PFSK-1 (cell line): Measurements from ENCODE around the gene SELENOF.

ENCODE experiments used
- FOXP2 ChIP-seq: optimal IDR thresholded peaks from 2 replicates; pipeline ENCODE3; 2011; ENCODE audit warnings: borderline replicate concordance, control low read depth, inconsistent platforms; ENCODE audit not compliant: insufficient read depth; ENCODE audit errors: extremely low read length, extremely low read depth
- POLR2AphosphoS5 ChIP-seq: IDR thresholded peaks from 2 replicates; pipeline ENCODE4 v1.6.1; 2012; ENCODE audit warnings: low read depth, mild to moderate bottlenecking, control low read depth, low read length, moderate library complexity
- SIN3A ChIP-seq: IDR thresholded peaks from 2 replicates; pipeline ENCODE4 v1.6.1; 2012; ENCODE audit warnings: mild to moderate bottlenecking, low read length, moderate library complexity, borderline replicate concordance; ENCODE audit not compliant: insufficient read depth
- TAF1 ChIP-seq: IDR thresholded peaks from 2 replicates; pipeline ENCODE4 v1.6.1; 2012; ENCODE audit warnings: low read length, control low read depth, borderline replicate concordance; ENCODE audit not compliant: insufficient read depth
- TF ChIP-seq, protein P1 (sequence below), 2 experiments: IDR thresholded peaks; 2 replicates each; pipeline versions ENCODE4 v1.6.1 to v1.8.0; 2011 to 2012; ENCODE audit warnings: low read depth in 2 of 2, low read length in 2 of 2, control low read depth in 1 of 2, inconsistent platforms in 1 of 2, mild to moderate bottlenecking in 1 of 2, moderate library complexity in 1 of 2; ENCODE audit not compliant: insufficient read depth in 1 of 2

Gene SELENOF

DNA sequence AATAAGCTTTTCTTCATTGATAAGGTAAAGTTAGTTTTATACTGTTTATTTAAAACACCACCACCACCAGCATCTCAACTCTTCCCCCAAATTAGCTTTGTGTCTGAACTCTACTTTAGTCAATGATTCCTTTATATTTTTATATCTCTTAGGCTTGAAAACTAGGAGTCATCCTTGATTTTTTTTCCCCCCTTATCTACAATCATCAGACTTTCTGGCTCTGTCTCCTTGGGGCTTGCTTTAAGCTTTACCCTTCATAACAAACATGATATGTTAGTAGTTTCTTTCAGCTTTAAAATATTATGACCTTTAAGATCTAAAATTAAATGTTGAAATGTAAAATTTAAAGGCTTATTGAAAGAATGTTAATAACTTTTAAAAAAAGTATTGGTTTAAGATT is 28.8 kb upstream of the SELENOF start:
- TF ChIP-seq, protein P1, sequence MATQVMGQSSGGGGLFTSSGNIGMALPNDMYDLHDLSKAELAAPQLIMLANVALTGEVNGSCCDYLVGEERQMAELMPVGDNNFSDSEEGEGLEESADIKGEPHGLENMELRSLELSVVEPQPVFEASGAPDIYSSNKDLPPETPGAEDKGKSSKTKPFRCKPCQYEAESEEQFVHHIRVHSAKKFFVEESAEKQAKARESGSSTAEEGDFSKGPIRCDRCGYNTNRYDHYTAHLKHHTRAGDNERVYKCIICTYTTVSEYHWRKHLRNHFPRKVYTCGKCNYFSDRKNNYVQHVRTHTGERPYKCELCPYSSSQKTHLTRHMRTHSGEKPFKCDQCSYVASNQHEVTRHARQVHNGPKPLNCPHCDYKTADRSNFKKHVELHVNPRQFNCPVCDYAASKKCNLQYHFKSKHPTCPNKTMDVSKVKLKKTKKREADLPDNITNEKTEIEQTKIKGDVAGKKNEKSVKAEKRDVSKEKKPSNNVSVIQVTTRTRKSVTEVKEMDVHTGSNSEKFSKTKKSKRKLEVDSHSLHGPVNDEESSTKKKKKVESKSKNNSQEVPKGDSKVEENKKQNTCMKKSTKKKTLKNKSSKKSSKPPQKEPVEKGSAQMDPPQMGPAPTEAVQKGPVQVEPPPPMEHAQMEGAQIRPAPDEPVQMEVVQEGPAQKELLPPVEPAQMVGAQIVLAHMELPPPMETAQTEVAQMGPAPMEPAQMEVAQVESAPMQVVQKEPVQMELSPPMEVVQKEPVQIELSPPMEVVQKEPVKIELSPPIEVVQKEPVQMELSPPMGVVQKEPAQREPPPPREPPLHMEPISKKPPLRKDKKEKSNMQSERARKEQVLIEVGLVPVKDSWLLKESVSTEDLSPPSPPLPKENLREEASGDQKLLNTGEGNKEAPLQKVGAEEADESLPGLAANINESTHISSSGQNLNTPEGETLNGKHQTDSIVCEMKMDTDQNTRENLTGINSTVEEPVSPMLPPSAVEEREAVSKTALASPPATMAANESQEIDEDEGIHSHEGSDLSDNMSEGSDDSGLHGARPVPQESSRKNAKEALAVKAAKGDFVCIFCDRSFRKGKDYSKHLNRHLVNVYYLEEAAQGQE (IDR thresholded peaks at IDR 0.05; ENCODE audit: insufficient read depth in 1 of 2, low read depth in 2 of 2, low read length in 2 of 2) = no peak
- TF ChIP-seq FOXP2 = no peak
- TF ChIP-seq TAF1 = no peak
- TF ChIP-seq SIN3A = no peak
- TF ChIP-seq POLR2AphosphoS5 = no peak

DNA sequence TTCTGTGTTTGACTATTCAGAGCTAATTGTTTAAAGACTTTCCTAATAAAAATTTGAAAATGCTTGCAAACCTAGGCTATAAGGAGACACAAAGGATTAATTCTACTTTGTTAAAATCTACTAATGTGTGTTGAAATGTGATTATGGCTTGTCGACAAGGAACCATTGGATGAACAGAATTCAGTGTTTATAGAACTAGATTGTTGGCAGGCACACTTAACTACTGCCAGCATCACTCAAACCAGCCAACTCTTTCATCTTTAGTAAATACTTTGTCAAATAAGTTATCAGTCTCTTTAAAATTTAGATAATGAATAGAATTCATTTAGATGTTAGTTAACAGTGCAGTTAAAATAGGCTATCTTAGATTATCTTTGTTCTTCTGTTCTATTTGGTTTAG is 28.1 kb upstream of the SELENOF start:
- TF ChIP-seq POLR2AphosphoS5 (no peak), FOXP2 (no peak), TAF1 (no peak)
- TF ChIP-seq, protein P1 (IDR thresholded peaks at IDR 0.05; ENCODE audit: insufficient read depth in 1 of 2, low read depth in 2 of 2, low read length in 2 of 2) = no peak

DNA sequence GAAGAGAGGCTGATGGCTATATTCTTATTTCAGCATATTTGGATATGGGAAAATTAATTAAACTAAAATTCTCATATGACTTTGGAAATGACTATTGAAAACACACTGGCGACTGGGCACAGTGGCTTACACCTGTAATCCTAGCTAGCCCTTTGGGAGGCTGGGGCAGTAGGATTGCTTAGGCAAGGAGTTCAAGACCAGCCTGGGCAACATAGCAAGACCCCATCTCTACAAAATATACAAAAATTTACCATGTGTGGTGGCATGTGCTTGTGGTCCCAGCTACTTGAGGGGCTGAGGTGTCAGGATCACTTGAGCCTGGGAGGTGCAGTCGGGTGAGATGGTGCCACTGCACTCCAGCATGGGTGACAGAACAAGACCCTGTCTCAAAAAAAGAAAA is 26.7 kb upstream of the SELENOF start:
- TF ChIP-seq, protein P1 (IDR thresholded peaks at IDR 0.05; ENCODE audit: insufficient read depth in 1 of 2, low read depth in 2 of 2, low read length in 2 of 2) = no peak
- no peak for TF ChIP-seq FOXP2
- TF ChIP-seq POLR2AphosphoS5 = no peak
- TF ChIP-seq SIN3A = no peak
- no peak for TF ChIP-seq TAF1

DNA sequence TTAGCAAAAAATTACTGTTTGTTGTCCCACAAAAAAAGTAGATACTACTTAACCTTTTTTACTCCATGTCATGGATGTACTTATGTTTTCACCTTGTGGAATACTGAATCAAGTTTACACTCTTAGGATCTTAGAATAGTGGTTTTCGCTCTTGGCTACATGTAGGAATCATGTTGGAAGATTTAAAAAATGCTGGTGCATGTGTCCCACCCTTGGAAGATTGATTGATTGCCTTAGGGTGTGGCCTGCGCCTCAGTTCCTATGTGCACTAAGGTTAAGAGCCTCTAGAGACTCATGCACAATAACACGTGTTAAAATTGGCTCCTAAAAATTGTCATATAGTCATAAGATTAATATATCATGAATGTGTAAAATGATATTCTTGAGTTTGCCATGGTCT is 25.5 kb upstream of the SELENOF start:
- TF ChIP-seq FOXP2 (no peak), POLR2AphosphoS5 (no peak), TAF1 (no peak), SIN3A (no peak)
- TF ChIP-seq, protein P1 (IDR thresholded peaks at IDR 0.05; ENCODE audit: insufficient read depth in 1 of 2, low read depth in 2 of 2, low read length in 2 of 2) = no peak

DNA sequence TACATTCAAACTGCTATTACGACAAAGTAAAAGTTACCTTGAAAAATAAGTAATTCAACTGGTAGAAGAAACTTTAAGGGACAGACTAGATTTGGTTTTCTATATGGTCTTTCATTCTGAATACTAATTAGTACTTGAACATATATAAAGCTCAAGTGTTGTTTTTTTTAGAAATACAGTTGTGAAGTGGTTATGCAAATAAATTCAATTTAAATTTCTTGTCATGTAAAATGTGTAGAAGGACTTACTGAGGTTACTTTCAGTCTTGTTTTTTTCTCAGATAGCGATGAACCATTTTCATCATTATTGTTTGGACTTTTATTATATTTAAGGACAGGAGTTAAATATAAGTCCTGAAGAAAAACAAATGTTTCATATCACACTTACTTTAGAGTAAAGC is 24.9 kb upstream of the SELENOF start:
- TF ChIP-seq FOXP2 (no peak), TAF1 (no peak), SIN3A (no peak), POLR2AphosphoS5 (no peak)
- TF ChIP-seq, protein P1 (IDR thresholded peaks at IDR 0.05; ENCODE audit: insufficient read depth in 1 of 2, low read depth in 2 of 2, low read length in 2 of 2) = no peak
